Caco-2 (cell line): ENCODE results near the gene FKBP1A. TPM values are rescaled to one million over a fixed set of nuclear protein-coding genes. Genes with fewer than 3 reads are reported as not detected.

ENCODE experiments used
- BruUV-seq: library from RNA; stranded (reverse); fragments of 400-500 nt; replicated peaks from 2 replicates; lab custom pipeline; 2021; lab: Mats Ljungman, UMichigan
- CTCF ChIA-PET: fragments of 300-600 bp; sonication (Branson Sonifier 250); formaldehyde crosslinking; loops from one replicate; lab custom pipeline; 2022; ENCODE audit warnings: antibody characterized with exemption; lab: Charles Lee
- POLR2A ChIA-PET: fragments of 300-600 bp; sonication (Branson Sonifier 250); formaldehyde crosslinking; loops from one replicate; lab custom pipeline; 2022; ENCODE audit warnings: antibody characterized with exemption; lab: Charles Lee
- DNase-seq, 2 experiments: peaks; one replicate each; pipeline versions ENCODE4 v3.0.0 to v3.0.0-alpha.2; 2020 to 2022
- H3K27me3 ChIP-seq: replicated peaks from 2 replicates; pipeline ENCODE4 v1.6.0; 2011; ENCODE audit warnings: low read length; ENCODE audit not compliant: control insufficient read depth, insufficient read depth
- H3K36me3 ChIP-seq: 2 replicates; pipeline ENCODE4 v1.5.1; 2011; ENCODE audit warnings: low read length; ENCODE audit not compliant: control insufficient read depth, insufficient read depth
- H3K4me1 ChIP-seq: fragments of 250-450 bp; sonication (Bioruptor Pico); 2 replicates; pipeline ENCODE4 v1.5.1; 2020; ENCODE audit warnings: mild to moderate bottlenecking
- H3K4me3 ChIP-seq: 2 replicates; pipeline ENCODE4 v1.5.1; 2011; ENCODE audit warnings: low read depth, mild to moderate bottlenecking, control low read depth, low read length
- H3K9me3 ChIP-seq: fragments of 250-450 bp; sonication (Bioruptor Pico); 2 replicates; pipeline ENCODE4 v1.5.1; 2020; ENCODE audit warnings: mild to moderate bottlenecking, moderate library complexity
- H3K27ac Mint-ChIP-seq: one replicate; pipeline ENCODE4 v1.8.0; 2022; ENCODE audit warnings: mixed read lengths; ENCODE audit not compliant: unreplicated experiment
- H3K27me3 Mint-ChIP-seq: one replicate; pipeline ENCODE4 v1.8.0; 2022; ENCODE audit warnings: mixed read lengths; ENCODE audit not compliant: insufficient read depth, unreplicated experiment
- H3K36me3 Mint-ChIP-seq: one replicate; pipeline ENCODE4 v1.8.0; 2022; ENCODE audit warnings: mild to moderate bottlenecking, mixed read lengths; ENCODE audit not compliant: insufficient read depth, unreplicated experiment
- H3K4me1 Mint-ChIP-seq: one replicate; pipeline ENCODE4 v1.8.0; 2022; ENCODE audit warnings: low read depth, mixed read lengths; ENCODE audit not compliant: unreplicated experiment
- H3K4me3 Mint-ChIP-seq: one replicate; pipeline ENCODE4 v1.8.0; 2022; ENCODE audit warnings: mild to moderate bottlenecking, moderate library complexity, mixed read lengths; ENCODE audit not compliant: unreplicated experiment
- H3K9me3 Mint-ChIP-seq: one replicate; pipeline ENCODE4 v1.8.0; 2022; ENCODE audit warnings: mixed read lengths; ENCODE audit not compliant: unreplicated experiment
- intact Hi-C: fragments of 100-400 bp; cut with micrococcal nuclease; formaldehyde crosslinking; loops from one replicate; pipeline ENCODE4 v1.10.0; 2022; ENCODE audit not compliant: unreplicated experiment
- total RNA-seq: library from RNA; stranded (reverse); gene quantifications from 2 replicates; pipeline ENCODE4 v1.2.3, GENCODE V29; 2022
- TF ChIP-seq, protein P1 (sequence below), 2 experiments: fragments of 200-600 bp in 1 of 2; IDR thresholded peaks; 1 replicate in 1 of 2; 2 replicates in 1 of 2; pipeline versions ENCODE4 v1.5.1 to v1.8.0; 2011 to 2022; ENCODE audit warnings: antibody characterized with exemption in 1 of 2, control low read depth in 1 of 2, inconsistent platforms in 1 of 2, low read depth in 1 of 2, low read length in 1 of 2, mild to moderate bottlenecking in 1 of 2, moderate library complexity in 1 of 2; ENCODE audit not compliant: insufficient read depth in 1 of 2, severe bottlenecking in 1 of 2, unreplicated experiment in 1 of 2

FKBP1A gene
- total RNA-seq, 1 experiment from 2014 or later = 220 TPM

DNA sequence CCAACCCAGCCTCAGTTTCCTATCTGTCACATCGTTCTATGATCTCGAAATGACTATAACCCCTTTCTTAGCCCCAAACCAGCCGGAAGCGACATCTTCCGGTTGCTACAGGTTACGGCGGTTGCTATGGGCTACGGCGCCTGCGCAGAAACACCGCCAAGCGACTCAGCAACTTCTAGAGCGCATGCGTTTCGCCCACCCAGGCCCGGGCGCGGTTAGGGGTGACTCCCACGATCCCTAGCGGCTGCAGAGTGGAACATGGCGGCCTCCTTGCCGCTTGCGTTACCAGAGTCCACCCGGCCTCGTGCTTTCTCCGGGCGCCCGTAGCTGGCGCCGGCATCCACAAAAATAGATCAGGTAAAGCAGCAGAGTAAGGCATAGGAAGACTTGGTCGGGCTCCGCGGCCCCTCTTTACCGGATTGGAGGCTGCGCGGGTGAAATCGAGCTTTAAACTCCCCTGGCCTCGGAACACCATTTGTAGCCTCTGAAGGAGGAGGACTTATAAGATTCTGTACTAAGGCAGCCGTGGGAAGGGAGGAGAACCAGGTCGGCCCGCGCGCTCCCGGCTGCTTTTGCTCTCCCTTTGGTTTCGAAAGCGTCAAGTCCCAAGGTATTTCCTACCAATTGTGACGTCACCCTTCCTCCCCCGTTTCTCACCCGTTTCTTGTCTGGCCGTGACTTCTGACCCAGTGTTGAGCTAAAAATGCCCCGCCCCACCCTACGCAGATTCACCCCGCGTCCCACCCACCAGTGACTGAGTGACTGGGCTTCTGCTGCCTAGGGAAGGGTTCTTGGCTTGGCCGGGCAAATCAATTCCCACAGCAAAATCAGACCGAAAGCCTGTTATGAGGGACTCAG, 67.5 kb downstream of the FKBP1A start:
- Histone ChIP-seq H3K4me3 (peak overlapping the region; percentile 72), H3K4me1 (peaks cover 31% of the 10 kb centered on the region), H3K9me3 (no peaks in the 10 kb centered on the region), H3K36me3 (no peaks in the 10 kb centered on the region), H3K27me3 (no peaks in the 10 kb centered on the region)
- intact Hi-C loops = loop anchor here (1.0 to 5.0 kb wide), 2 partner anchors 67 to 145 kb away; partner anchors contain the start of gene FKBP1A
- ChIA-PET CTCF (interaction anchor here (1.0 to 1.5 kb wide), 4 partner anchors 9 to 178 kb away, joined by 3 to 4 read pairs (median 3); no protein-coding TSS in a partner anchor), POLR2A (interaction anchor here (0.5 to 1.5 kb wide), 14 partner anchors 9 to 178 kb away, joined by 3 to 8 read pairs (median 4); partner anchors contain the start of genes FKBP1A, RAD21L1 and SNPH)
- peaks cover 12% of the 10 kb centered on the region for H3K36me3 Mint-ChIP-seq
- H3K4me3 Mint-ChIP-seq = no peak overlapping the region
- H3K9me3 Mint-ChIP-seq = no peaks in the 10 kb centered on the region
- H3K4me1 Mint-ChIP-seq = peaks cover 13% of the 10 kb centered on the region
- TSS peak; percentile 90 for BruUV-seq
- H3K27ac Mint-ChIP-seq = no peak overlapping the region
- H3K27me3 Mint-ChIP-seq = peaks cover 2% of the 10 kb centered on the region
- TF ChIP-seq, protein P1, sequence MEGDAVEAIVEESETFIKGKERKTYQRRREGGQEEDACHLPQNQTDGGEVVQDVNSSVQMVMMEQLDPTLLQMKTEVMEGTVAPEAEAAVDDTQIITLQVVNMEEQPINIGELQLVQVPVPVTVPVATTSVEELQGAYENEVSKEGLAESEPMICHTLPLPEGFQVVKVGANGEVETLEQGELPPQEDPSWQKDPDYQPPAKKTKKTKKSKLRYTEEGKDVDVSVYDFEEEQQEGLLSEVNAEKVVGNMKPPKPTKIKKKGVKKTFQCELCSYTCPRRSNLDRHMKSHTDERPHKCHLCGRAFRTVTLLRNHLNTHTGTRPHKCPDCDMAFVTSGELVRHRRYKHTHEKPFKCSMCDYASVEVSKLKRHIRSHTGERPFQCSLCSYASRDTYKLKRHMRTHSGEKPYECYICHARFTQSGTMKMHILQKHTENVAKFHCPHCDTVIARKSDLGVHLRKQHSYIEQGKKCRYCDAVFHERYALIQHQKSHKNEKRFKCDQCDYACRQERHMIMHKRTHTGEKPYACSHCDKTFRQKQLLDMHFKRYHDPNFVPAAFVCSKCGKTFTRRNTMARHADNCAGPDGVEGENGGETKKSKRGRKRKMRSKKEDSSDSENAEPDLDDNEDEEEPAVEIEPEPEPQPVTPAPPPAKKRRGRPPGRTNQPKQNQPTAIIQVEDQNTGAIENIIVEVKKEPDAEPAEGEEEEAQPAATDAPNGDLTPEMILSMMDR (IDR thresholded peaks at IDR 0.05; ENCODE audit: insufficient read depth in 1 of 2, low read depth in 1 of 2, low read length in 1 of 2, severe bottlenecking in 1 of 2, unreplicated experiment in 1 of 2) = no peak
- DNase-seq = peak; percentile 97

DNA sequence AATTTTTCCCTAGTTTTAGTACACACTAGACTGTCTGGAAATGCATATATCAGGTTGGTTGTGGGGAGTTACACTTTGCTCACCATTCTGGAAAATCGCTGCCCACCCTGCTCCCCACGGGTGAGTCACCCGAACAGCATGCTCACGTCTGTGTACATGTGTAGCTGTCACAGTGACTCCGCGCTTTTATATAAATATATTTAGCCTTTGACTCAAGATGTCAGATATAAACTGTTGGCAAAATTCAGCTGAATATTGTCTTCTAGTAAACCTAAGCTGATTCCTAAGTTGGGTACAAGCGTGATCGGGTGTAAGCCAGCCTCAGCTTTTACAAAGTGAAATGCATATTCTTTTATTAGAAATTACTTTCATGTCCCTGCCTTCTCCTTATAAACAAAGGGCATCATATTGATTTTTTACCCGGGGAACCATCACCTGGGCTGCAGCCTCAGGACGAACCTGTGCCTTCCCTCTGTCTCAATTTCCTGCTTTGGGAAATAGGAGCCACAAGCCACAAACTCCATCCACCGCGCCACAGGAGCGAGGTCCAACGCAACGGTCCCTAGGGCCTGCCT, 68.2 kb downstream of the FKBP1A start:
- intact Hi-C loops = loop anchor here (1.0 to 5.0 kb wide), 2 partner anchors 68 to 146 kb away; partner anchors contain the start of gene FKBP1A
- TF ChIP-seq, protein P1 (IDR thresholded peaks at IDR 0.05; ENCODE audit: insufficient read depth in 1 of 2, low read depth in 1 of 2, low read length in 1 of 2, severe bottlenecking in 1 of 2, unreplicated experiment in 1 of 2) = no peak
- no TSS peak for BruUV-seq
- Histone ChIP-seq H3K4me3 (peak overlapping the region; percentile 72), H3K4me1 (peaks cover 31% of the 10 kb centered on the region), H3K9me3 (no peaks in the 10 kb centered on the region), H3K27me3 (no peaks in the 10 kb centered on the region), H3K36me3 (no peaks in the 10 kb centered on the region)
- peak in 1 of 2 experiments; percentile 21 for DNase-seq
- ChIA-PET CTCF (interaction anchor here (1.1 to 1.5 kb wide), 2 partner anchors 59 to 74 kb away, joined by 3 to 4 read pairs; no protein-coding TSS in a partner anchor), POLR2A (interaction anchor here (1.3 to 1.5 kb wide), 2 partner anchors 59 to 75 kb away, joined by 7 to 8 read pairs; no protein-coding TSS in a partner anchor)
- H3K9me3 Mint-ChIP-seq = no peaks in the 10 kb centered on the region
- H3K27ac Mint-ChIP-seq = no peak overlapping the region
- peaks cover 2% of the 10 kb centered on the region for H3K27me3 Mint-ChIP-seq
- no peak overlapping the region for H3K4me3 Mint-ChIP-seq
- peaks cover 9% of the 10 kb centered on the region for H3K36me3 Mint-ChIP-seq
- H3K4me1 Mint-ChIP-seq = peaks cover 13% of the 10 kb centered on the region
